HG03196 (cell line): ENCODE data around the gene LRRC61.

ENCODE experiments used
- ATAC-seq: cut with Tn5 transposase; IDR thresholded peaks from one replicate; pipeline ENCODE4 v1.9.1; 2021; ENCODE audit not compliant: unreplicated experiment

The LRRC61 gene

DNA sequence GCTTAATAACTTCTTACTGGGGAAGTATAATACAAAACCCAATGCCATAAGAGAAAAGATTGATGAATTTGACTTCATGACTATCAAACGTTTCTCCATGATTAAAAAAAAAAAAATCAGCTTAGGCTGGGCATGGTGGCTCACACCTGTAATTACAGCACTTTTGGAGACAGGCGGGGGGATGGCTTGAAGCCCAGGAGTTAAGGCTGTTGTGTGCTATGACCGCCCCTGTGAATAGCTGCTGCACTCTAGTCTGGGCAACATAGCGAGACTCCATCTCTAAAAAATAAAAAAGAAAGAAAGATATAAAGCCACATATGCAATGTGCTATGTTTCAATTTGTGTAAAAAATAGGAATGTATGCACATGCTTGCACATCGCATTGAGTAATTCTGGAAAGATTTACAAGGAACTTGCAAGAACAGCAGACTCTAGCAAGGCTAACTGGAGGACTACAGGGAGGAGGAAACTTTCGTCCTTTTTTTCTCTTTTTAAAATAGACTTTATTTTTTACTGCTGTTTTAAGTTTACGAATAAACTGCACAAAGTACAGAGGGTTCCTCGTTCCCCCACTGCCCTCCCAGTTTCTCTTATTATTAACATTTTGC, 28.5 kb downstream of the LRRC61 start:
- no peak for ATAC-seq

GRCh38 chr7:150355666-150356059, 32.5 kb downstream of the LRRC61 start:
- no peak for ATAC-seq

GRCh38 chr7:150356265-150356897, 33.2 kb downstream of the LRRC61 start:
- no peak for ATAC-seq

DNA sequence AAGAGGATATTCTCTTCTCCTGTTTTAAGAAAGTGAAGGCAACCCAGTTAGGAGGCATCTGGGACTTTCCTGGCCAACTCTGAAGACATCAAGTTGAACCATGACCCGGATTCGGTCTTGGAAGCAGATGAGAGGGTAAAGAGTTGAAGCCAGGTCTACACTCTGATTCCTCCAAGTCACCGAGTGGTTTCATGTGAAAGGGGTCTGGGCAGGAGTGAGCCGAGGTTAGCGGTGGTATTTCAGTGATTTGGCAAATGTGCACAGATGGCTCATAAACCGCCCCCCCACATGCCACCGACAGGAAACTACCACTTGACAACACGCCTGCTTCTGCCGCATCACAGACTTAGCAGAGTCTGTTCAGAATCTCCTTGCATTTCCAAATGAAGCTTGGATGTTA, 34.1 kb downstream of the LRRC61 start:
- peak; percentile 42 for ATAC-seq

DNA sequence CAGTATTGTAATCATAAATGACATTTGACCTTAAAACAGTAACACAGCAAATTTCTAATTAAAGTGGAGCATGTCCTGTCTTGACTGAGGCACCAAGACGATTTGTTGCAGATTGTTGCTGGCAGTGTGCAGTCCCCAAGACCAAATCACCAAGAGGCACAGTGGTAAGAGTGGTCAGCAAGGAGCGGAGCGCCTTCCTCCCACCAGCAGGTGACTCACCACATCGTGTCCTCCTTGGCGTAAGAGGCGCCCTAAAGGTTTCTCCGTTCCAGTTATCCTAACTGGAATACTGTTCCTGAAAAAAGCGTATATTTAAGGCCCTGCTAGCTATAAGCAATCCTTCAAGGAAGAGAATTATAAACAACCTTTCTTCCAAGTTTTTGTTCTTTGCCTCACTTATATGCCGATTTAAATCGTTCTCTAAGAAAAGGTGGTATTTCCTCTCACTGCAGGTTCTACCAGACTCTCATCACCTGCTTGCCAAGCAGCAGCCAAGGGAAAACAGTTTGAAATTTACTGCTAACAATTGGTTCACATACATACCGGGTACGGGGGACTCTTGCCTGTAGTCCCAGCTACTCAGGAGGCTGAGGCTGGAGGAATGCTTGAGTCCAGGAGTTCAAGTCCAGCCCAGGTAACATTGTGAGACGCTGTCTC, 34.7 kb downstream of the LRRC61 start:
- peak; percentile 19 for ATAC-seq

DNA sequence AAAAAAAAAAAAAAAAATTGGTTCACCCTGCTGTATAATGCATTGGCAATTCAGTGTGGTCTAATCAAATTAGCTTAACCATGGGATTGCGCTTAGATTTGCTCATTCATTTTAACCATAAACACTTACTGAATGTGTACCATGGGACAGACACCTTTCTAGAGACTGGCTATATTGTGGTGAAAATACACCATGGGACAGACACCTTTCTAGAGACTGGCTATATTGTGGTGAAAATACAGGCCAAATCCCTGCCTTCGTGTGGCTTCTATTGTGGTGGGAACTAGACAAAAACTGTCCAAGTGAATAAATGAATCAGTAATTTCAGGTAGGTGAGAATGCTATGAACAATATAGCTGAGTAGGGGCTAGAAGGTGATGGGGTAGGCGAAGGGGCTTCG, 35.3 kb downstream of the LRRC61 start:
- no peak for ATAC-seq

- no peak for ATAC-seq
Measured at GRCh38 chr7:150358988-150359621, 36.0 kb downstream of the LRRC61 start.

GRCh38 chr7:150359622-150360362, 36.6 kb downstream of the LRRC61 start:
- no peak for ATAC-seq

- no peak for ATAC-seq
Measured at GRCh38 chr7:150360363-150361058, 37.4 kb downstream of the LRRC61 start.

DNA sequence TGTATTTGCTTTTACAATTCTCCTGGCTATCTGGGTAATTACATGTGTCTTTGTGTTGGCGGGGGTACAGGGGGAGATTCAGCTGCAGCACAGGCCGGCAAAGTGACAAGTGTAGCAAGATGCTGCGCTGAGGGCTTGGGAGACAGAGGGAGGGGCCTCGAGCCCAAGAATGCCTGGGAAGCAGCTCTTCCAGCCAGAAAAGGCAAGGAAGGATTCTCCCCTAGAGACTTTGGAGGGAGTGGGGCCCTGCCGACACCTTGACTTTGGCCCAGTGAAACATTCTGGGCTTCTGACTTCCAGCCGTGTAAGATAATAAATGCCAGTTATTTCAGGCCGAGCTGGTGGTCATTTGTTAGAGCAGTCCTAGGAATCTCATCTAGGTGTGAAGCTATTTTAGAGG, 38.2 kb downstream of the LRRC61 start:
- ATAC-seq = no peak

GRCh38 chr7:150361807-150362621, 38.9 kb downstream of the LRRC61 start:
- no peak for ATAC-seq

DNA sequence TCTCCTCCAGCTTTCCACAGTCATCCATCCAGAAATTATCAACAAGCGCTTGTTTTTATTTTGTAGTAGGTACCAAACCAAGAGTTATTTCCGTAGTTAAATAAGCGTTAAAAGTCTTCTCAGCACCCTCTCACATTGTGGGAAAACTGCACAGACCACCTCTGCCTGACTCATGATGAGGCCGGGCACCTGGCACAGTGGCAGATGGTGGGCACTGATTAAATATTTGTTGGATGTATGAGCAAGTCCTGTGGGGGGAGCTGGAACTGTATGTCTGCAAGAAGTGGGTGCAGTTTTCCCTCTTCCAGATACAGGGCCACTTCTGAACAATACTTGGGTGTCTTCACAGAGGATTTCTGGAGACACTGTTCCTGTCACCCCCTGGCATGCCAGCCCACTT, 40.2 kb downstream of the LRRC61 start:
- ATAC-seq = no peak

GRCh38 chr7:150363872-150364271, 40.7 kb downstream of the LRRC61 start:
- ATAC-seq = no peak

GRCh38 chr7:150365194-150365593, 42.0 kb downstream of the LRRC61 start:
- no peak for ATAC-seq

DNA sequence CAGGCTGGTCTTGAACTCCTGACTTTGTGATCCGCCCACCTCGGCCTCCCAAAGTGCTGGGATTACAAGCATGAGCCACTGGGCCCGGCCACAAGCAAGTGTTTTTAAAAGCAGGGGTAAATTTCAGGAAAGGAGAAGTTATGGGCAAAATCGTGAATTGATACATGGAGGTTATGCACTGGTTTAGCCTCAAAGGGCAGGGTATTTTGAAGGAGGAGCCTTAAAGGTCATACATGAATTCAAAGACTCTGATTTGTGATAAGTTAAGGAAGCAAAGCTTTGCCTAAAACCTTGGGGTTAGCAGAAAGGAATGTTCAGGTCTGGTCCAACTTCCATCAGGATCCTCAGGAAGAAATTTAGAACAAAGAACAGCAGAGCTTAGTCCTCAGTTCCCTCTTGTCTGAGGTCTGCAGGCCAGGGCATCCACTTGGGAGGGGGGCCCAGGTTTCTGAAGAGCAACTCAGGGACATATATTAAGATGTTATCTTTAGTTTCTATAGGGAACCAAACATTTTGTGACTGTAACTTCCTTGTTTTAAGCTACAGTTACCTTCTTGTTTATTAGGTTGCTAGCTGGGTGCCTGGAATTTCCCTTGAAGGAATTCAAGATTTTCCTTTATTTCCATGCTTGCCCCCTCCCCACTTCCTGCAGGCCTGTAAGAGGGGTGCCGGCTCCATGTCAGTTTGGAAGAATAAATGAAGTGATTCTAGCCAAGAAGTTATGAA, 42.7 kb downstream of the LRRC61 start:
- ATAC-seq = no peak

- ATAC-seq = no peak
Measured at GRCh38 chr7:150367677-150368095, 44.5 kb downstream of the LRRC61 start.

GRCh38 chr7:150368096-150368883, 45.1 kb downstream of the LRRC61 start, which contains the start of gene REPIN1:
REPIN1 (plus strand) TSS chr7:150368822; CDS start chr7:150369712, 890 bp downstream.
- ATAC-seq = peak; percentile 42
